DOHH2 (cell line): Measurements from ENCODE around the gene KRT85.

ENCODE experiments used
- EZH2phosphoT487 ChIP-seq: fragments of 200-600 bp; sonication (generic); IDR thresholded peaks from 2 replicates; pipeline ENCODE4 v1.6.1; 2017; ENCODE audit warnings: borderline replicate concordance, mild to moderate bottlenecking, antibody characterized with exemption, low read length, moderate library complexity, mixed read lengths
- TF ChIP-seq, protein P1 (sequence below): fragments of 200-600 bp; sonication (generic); IDR thresholded peaks from one replicate; pipeline ENCODE4 v1.5.1; 2014; ENCODE audit warnings: antibody characterized with exemption, mild to moderate bottlenecking, low read depth, low read length; ENCODE audit not compliant: poor library complexity, severe bottlenecking

GRCh38 chr12:52364061-52364460 is 3.2 kb downstream of the KRT85 start:
- TF ChIP-seq, protein P1, sequence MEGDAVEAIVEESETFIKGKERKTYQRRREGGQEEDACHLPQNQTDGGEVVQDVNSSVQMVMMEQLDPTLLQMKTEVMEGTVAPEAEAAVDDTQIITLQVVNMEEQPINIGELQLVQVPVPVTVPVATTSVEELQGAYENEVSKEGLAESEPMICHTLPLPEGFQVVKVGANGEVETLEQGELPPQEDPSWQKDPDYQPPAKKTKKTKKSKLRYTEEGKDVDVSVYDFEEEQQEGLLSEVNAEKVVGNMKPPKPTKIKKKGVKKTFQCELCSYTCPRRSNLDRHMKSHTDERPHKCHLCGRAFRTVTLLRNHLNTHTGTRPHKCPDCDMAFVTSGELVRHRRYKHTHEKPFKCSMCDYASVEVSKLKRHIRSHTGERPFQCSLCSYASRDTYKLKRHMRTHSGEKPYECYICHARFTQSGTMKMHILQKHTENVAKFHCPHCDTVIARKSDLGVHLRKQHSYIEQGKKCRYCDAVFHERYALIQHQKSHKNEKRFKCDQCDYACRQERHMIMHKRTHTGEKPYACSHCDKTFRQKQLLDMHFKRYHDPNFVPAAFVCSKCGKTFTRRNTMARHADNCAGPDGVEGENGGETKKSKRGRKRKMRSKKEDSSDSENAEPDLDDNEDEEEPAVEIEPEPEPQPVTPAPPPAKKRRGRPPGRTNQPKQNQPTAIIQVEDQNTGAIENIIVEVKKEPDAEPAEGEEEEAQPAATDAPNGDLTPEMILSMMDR, result no peak
- TF ChIP-seq EZH2phosphoT487, result no peak
